PC-9 (cell line): ENCODE data around the gene DNAH11.
A peak's percentile ranks its signal among the peaks of the same experiment; 100 is the strongest.

ENCODE experiments used
- CTCF ChIP-seq: fragments of 200-600 bp; sonication (generic); conservative IDR thresholded peaks from 2 replicates; pipeline ENCODE4 v1.6.1; 2017; ENCODE audit warnings: mixed run types, antibody characterized with exemption, mild to moderate bottlenecking, moderate library complexity
- EZH2 ChIP-seq: fragments of 200-600 bp; sonication (generic); IDR thresholded peaks from 2 replicates; pipeline ENCODE4 v1.8.0; 2017; ENCODE audit warnings: antibody characterized with exemption, low read depth

DNA sequence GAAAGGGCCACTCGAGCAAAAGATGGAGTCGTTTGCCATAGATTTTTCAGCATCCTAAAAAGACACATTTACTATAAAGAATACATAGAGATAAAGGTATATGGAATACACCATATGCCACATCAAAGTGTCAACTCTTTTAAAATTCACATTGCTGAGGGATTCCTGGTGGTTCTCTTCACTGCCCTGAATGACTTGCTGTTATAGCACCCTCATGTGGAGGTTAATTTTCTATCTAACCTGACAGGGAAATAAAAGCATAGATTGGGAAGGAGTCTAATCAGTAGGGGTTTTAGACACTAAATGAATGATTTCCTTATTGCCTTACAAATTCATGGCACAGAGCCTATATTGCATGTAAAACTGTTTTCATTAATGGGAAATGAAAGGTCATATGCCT is 25.9 kb downstream of the DNAH11 start:
- TF ChIP-seq CTCF (peak; percentile 65), EZH2 (no peak)
